ENCODE measurements around the gene TTC22.
A peak's percentile ranks its signal among the peaks of the same experiment; 100 is the strongest.

TTC22 gene

GRCh38 chr1:54808443-54809207, 7.5 kb upstream of the TTC22 start:
- no peak for DNase-seq (ENCODE audit: low read depth)

GRCh38 chr1:54807756-54808155, 6.6 kb upstream of the TTC22 start:
- no peak for DNase-seq (ENCODE audit: low read depth)

GRCh38 chr1:54806931-54807611, 5.9 kb upstream of the TTC22 start:
- peak; percentile 16 for DNase-seq (ENCODE audit: low read depth)

DNA sequence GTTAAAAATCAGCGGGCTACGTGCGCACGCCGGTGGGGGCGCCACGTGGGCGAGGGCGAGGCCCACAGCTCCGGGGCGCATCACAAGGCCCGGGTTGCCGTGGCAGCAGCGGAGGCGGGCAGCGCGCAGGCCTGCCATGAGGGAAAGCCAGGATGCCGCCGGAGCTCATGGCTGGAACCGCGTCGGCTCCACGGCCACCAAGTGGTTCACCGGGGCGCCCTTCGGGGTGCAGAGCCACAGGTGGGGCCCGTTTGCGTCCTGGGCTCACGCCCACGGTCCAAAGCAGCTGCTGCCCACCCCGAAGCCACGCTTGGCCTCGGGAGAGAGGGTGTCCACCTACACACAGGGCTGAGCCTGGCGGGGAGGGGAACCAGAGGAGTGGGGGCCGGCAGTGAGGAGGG, 4.9 kb upstream of the TTC22 start:
- DNase-seq (ENCODE audit: low read depth): no peak

GRCh38 chr1:54805466-54805865, 4.3 kb upstream of the TTC22 start:
- no peak for DNase-seq (ENCODE audit: low read depth)

DNA sequence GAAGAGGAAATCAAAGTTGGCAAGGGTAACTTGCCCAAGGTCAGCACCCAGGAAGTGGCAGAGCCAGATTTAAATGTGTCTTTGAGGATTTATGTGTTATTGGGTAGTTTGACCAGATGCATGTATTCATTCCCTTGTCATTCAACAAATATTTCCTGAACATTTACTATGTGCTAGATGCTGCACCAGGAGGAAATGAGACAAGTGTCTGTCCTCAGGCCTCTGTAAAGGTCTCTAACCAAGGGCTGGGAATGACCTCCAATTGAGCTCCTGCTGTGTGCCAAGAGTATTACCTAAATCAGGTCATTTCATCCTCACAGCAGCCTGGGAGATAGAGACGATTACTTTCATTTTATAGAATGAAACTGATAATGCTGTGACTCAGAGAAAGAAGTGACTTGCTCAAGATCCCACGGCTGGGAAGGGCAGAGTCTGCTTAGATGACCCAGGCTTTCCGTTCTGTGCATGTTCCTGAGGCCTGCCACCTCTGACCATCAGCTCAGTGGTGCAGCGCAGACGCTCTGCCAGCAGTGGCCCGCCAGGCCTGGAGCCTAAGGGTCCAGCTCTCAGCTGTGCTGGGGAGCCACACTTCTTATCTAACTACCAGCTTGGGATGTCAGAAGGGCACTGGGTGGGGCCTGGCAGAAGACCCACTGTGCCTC, 3.5 kb upstream of the TTC22 start:
- peak; percentile 18 for DNase-seq (ENCODE audit: low read depth)

DNA sequence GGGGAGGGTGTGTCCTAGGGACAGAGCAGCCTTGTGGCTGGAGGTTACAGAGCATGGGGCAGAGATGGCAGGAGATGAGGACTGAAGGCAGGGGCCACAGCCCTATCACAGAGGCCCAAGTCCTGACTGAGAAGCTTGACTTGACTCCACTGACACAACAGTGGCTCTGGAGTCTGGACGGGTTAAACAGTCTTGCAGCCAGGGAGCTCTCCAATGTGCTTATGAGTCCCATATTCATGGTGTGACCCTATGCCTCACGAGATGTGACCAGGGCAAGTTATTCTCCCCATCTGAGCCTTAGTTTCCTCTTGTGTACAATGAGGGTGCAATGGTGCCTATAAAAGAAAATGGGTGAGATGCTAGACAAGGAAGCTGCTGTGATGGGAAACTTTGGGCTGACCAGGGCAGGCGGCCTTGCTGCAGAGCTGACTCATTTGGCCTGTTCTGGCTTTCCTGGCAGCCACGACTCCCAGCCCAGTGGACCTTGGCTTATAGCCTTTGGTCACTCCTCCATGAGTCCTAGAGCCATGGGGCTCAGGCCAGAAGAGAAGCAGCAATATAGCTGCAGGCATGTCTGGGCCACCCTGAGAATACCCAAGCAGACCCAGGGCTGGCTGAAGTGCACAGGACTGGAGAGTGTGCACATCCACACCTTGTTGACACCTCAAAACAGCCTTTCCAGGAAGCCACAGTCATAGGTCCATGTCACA, 2.8 kb upstream of the TTC22 start:
- peak; percentile 77 for DNase-seq (ENCODE audit: low read depth)

- DNase-seq (ENCODE audit: low read depth): no peak
These were observed 853 bp downstream of the TTC22 start for GRCh38 chr1:54800041-54800898.

DNA sequence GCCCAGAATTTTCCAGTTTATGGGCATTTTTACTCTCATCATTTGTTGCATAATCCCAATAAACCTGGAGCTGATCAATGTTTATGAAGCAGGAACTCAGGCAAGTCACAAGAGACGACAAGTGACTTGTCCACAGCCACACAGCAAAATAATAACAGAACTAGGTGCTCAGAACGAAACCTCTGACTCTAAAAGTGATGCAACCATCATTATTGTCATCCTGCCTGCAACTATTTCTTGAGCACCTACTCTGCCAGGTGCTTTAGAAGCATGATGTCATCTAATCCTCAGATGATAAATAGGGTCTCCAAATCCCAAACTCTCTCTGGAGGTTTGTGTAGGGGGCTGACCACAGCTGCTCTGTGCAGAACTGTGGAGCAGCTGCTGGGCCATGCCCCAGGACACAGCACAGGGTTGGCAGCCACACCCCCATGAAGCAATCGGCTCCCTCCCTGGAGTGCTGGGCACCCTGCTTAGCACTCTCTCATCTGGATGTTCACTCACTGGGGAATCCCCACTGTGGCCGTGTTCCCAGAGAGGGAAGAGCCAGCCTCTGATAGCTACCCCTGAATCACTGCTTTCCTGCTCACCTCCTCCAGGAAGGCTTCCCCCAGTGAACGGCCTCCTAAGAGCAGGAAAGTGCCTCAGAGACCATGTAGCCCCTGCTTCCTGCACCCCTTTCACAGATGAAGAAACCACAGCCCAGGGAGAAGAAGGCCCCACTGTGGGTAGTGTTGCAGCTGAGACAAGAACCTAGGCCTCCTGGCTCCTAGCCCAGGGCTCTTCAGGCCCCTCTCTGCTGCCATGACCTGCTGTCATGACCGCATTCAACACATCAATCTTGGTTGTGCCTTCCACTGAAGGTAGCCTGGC, 2.1 kb downstream of the TTC22 start:
- DNase-seq (ENCODE audit: low read depth): no peak

GRCh38 chr1:54798206-54798605, 2.9 kb downstream of the TTC22 start:
- DNase-seq (ENCODE audit: low read depth): no peak

DNA sequence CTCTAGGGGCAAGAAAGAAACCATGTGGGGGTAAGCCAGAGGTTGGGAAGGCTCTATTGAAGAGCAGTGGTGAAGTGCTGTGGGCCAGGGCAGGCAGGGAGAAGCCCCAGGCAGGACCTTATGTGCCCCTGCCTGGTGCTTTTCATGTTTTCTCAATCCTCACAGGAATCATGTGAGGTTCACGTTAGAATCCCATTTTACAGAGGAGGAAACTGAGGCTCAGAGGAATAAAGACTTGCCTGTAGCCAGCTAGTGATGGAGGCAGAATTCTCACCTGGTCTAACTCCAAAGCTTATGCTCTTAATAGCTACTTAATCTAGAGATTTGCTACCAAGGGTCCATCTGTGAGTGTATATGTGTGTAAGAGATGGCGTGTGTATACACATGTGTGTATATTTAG, 4.2 kb downstream of the TTC22 start:
- DNase-seq (ENCODE audit: low read depth): no peak

DNA sequence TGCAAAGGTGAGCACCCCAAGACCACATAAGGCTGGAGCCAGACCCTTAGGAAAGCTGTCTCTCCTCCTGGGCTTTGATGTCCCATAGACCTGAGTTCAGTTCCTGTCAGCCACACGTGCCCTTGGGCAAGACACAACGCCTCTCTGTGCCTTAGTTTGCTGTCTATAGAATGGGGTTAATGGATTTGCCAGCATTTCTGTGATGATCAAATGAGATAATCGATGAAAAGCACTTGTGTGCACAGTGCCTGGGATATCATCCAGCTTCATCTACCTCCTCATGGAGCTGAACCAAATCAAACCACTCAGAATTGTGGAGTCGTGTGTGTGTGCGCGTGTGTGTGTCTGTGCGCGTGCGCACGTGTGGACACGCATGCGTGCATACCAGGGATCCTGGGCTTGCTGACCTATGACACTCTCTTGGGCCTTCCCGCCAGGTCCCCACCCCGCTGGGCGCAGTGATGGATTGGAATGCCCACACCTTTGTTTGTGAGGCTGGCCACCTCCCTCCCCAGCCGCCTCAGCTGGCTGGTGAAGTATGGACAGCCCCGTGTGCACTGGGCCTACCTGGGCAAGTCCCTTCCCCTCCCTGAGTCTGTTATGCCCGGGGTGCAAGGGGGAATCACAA, 5.2 kb downstream of the TTC22 start:
- no peak for DNase-seq (ENCODE audit: low read depth)

DNA sequence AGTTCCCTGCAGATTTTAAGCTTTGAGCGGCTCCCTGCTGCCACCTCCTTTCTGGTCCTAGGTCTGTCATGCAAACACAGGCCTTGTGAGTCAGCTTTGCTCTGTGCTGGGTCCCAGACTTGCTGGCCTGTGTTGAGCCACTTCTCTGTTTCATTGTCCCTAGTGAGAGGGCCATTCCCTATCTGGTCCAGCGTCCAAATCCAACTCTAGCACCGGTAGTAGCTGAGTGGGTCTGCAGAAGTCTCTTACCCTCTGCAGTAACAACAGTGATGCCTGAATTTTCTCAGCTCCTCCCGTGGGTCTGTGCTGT, 5.8 kb downstream of the TTC22 start:
- DNase-seq (ENCODE audit: low read depth): no peak

- DNase-seq (ENCODE audit: low read depth): no peak
These were observed 6.4 kb downstream of the TTC22 start for GRCh38 chr1:54794451-54795355.

DNA sequence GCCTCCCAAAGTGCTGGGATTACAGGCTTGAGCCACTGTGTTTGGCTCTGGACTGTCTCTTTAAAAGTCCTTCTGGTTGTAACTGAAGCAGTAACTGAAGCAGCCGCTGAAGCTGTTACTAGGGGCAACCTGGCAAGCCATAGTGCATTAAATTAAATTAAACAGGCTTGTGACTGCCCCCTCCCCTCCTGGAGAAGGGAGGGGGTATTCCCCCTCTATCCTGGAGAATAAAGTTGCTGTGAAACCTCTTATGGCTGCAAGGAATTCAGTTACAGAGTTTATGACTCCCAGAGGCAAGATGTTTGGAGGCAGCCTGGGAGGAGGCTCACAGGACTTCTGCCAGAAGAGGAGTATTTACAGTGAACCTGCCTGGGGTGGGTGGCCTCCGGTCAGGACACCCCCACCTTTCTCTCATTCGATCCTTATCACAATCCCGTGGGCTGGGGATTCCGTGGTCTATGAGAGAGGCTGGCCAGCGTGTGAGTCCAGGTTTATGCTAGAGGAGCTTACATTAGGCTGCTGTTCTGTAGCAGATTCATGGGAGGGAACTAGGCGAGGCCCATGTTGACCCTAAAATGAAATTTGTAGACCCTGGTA, 8.3 kb downstream of the TTC22 start:
- DNase-seq (ENCODE audit: low read depth): no peak

DNA sequence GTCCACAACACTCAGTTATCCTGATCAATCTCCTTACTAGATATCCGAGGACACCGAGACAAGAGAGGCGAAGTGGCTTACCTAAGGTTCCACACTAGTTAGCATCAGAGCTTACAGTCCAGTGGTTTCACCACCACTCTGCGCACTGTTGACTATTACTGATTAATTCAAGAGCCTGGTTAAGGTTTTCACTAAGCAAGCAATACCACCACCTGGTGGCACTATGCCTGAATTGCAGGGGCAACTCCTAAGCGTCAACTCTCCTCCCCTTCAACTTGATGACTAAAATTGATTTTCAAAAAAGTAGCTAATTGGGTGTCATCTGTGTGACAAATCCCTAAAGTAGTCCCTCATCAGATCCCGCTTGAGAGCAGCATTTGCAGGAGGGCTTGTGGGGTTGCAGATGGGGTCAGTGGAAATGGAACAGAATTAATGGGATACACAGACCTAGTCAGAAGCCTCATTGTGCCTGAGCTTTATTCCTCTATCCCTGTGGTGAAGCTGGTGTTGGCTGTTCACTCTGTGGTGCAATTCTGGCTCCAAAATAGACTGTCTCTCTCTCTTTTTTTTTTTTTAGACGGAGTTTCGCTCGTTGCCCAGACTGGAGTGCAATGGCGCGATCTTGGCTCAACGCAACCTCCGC, 9.1 kb downstream of the TTC22 start:
- no peak for DNase-seq (ENCODE audit: low read depth)

- DNase-seq (ENCODE audit: low read depth): no peak
These were observed 12.7 kb downstream of the TTC22 start for GRCh38 chr1:54788459-54788858.

GRCh38 chr1:54787604-54788003, 13.5 kb downstream of the TTC22 start:
- no peak for DNase-seq (ENCODE audit: low read depth)

Data from stromal cell of bone marrow (primary cell).